Measurements from ENCODE around the gene EPHB1.
A peak's percentile ranks its signal among the peaks of the same experiment; 100 is the strongest.

Gene EPHB1

GRCh38 chr3:134794950-134795745, at the start of gene EPHB1:
Gene EPHB1, plus strand, starts transcription at chr3:134795260.
- DNase-seq (ENCODE audit: low spot score) = peak; percentile 31

GRCh38 chr3:134748698-134749097, 46.4 kb upstream of the EPHB1 start:
- DNase-seq (ENCODE audit: low spot score) = no peak

GRCh38 chr3:134749174-134749573, 45.9 kb upstream of the EPHB1 start:
- no peak for DNase-seq (ENCODE audit: low spot score)

GRCh38 chr3:134749802-134750553, 45.1 kb upstream of the EPHB1 start:
- no peak for DNase-seq (ENCODE audit: low spot score)

- DNase-seq (ENCODE audit: low spot score) = no peak
These were observed 43.2 kb upstream of the EPHB1 start for GRCh38 chr3:134751831-134752230.

GRCh38 chr3:134752761-134753461, 42.1 kb upstream of the EPHB1 start:
- no peak for DNase-seq (ENCODE audit: low spot score)

GRCh38 chr3:134753999-134754742, 40.9 kb upstream of the EPHB1 start:
- no peak for DNase-seq (ENCODE audit: low spot score)

GRCh38 chr3:134754768-134755559, 40.1 kb upstream of the EPHB1 start:
- DNase-seq (ENCODE audit: low spot score) = no peak

GRCh38 chr3:134755821-134756220, 39.2 kb upstream of the EPHB1 start:
- DNase-seq (ENCODE audit: low spot score) = no peak

GRCh38 chr3:134757549-134758069, 37.5 kb upstream of the EPHB1 start:
- no peak for DNase-seq (ENCODE audit: low spot score)

GRCh38 chr3:134761213-134761612, 33.8 kb upstream of the EPHB1 start:
- no peak for DNase-seq (ENCODE audit: low spot score)

- DNase-seq (ENCODE audit: low spot score) = no peak
These were observed 33.0 kb upstream of the EPHB1 start for GRCh38 chr3:134762016-134762415.

- DNase-seq (ENCODE audit: low spot score) = no peak
These were observed 29.6 kb upstream of the EPHB1 start for GRCh38 chr3:134765468-134765867.

- DNase-seq (ENCODE audit: low spot score) = no peak
These were observed 28.8 kb upstream of the EPHB1 start for GRCh38 chr3:134766290-134766689.

GRCh38 chr3:134768116-134768515, 26.9 kb upstream of the EPHB1 start:
- no peak for DNase-seq (ENCODE audit: low spot score)

GRCh38 chr3:134768837-134769236, 26.2 kb upstream of the EPHB1 start:
- DNase-seq (ENCODE audit: low spot score) = no peak

- no peak for DNase-seq (ENCODE audit: low spot score)
These were observed 25.7 kb upstream of the EPHB1 start for GRCh38 chr3:134769287-134769868.

- DNase-seq (ENCODE audit: low spot score) = no peak
These were observed 23.0 kb upstream of the EPHB1 start for GRCh38 chr3:134772011-134772410.

GRCh38 chr3:134772591-134772990, 22.5 kb upstream of the EPHB1 start:
- DNase-seq (ENCODE audit: low spot score) = no peak

- DNase-seq (ENCODE audit: low spot score) = no peak
These were observed 19.2 kb upstream of the EPHB1 start for GRCh38 chr3:134775831-134776230.

- no peak for DNase-seq (ENCODE audit: low spot score)
These were observed 18.5 kb upstream of the EPHB1 start for GRCh38 chr3:134776518-134776917.
